HL-60/S4 treated with phorbol 12-myristate 13-acetate at 8.2 ng/mL for 4 days and 3 days (cell line): ENCODE measurements around the gene RFX4.

Experiments
- in situ Hi-C: fragments of 300-500 bp; cut with MboI; formaldehyde crosslinking; loops from 2 replicates; pipeline ENCODE4 v1.15.0; 2022; ENCODE audit warnings: low sequenced_read_pairs

The RFX4 gene

DNA sequence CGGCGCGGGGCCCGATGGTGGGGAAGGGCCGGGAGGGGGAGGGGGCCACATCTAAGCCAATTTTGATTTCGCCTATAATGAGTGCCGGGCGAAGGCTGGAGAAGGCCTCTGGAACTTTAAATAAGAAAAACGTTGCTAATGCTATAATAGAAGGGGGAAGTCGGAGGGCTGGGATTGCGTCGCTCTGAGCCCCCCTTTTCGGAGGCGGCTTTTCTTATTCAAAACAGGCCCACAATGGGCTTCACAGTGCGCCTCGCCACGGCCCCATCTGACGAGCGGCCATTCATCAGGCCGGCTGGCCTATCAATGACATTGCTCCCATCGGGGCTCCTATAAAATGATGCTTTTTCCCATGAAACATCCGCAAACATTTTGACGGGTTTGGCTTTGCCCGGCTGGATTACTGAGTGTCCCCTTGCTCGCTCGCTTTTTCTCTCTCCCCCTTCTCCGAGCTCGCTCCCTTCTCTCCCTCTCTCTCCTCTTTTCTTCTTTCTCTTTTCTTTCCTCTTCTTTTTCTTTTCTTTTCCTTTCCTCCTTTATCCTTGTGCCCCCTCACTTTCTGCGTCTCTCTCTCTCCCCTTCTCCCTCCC, at the start of gene RFX4:
Gene RFX4, plus strand, starts transcription at position 364 of the 590 bp plus-strand sequence. CDS start 317 bp downstream, outside the sequence.
- in situ Hi-C loops, result no loop called here

DNA sequence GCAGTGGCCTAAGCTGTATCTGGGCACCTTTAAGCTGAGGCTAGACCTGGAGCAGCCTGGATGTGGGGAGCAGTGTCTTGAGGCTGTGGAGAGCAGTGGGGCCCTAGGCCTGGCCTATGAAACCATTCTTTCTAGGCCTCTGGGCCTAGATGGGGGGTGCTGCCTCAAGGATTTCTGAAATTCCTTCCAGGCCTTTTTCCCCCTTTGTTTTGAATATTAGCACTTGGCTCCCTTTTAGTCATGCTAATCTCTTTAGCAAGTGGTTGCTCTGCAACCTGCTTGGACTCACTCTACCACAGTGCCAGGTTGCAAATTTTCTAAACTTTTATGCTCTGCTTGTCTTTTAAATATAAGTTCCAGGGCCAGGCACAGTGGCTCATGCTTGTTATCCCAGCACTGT, 41.6 kb upstream of the RFX4 start:
- in situ Hi-C loops, result no loop called here

DNA sequence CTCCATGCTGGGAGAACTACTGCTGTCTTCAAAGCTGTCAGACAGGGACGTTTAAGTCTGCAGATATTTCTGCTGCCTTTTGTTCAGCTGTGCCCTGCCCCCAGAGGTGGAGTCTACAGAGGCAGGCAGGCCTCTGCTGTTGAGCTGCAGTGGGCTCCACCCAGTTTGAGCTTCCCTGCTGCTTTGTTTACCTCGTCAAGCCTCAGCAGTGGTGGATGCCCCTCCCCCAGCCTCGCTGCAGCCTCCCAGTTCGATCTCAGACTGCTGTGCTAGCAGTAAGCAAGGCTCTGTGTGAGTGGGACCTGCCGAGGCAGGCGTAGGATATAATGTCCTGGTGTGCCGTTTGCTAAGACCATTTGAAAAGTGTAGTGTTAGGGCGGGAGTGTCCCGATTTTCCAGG, 31.4 kb upstream of the RFX4 start:
- in situ Hi-C loops, result no loop called here

DNA sequence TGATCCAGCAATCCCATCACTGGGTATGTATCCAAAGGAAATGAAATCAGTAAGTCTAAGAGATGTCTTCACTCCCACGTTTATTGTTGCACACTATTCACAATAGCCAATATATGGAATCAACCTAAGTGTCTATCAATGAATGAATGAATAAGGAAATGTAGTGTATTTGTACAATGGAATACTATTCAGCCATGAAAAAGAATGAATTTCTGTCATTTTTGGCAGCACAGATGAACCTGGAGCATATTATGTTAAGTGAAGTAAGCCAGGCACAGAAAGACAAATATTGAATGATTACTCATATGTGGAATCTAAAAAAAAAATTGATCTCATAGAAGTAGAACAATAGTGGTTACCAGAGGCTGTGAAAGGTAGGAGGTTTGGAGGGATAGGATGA, 30.6 kb upstream of the RFX4 start:
- in situ Hi-C loops, result no loop called here

DNA sequence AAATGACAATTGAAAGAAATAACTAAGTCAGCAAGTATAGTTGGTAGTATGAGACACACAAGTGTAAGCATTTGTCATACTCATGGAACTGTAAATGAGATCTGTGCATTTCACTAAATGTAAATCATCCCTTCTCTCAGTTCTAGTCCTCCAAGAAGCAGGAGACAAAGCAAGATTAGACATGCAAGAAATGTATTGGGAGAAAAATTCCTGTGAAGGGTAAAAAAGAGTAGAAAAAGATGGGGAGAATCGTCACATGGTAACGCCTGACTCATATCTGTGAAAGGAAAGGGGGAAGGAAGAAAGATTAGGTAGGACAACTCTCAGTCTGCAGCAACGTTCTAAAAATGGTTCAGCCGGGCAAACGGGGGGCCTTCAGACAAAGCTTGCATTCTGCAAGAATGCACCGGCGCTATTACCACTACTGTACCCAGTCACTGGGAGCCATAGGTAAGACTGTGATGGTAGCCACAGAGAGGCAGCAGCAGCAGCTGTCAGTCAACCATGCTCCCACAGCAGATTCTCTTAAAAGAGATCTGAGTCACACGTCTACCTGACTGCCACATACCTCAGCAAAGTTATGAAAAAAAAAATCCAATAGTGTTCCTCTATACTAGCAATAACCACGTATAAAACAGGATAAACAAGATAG, 18.0 kb upstream of the RFX4 start:
- in situ Hi-C loops, result no loop called here

DNA sequence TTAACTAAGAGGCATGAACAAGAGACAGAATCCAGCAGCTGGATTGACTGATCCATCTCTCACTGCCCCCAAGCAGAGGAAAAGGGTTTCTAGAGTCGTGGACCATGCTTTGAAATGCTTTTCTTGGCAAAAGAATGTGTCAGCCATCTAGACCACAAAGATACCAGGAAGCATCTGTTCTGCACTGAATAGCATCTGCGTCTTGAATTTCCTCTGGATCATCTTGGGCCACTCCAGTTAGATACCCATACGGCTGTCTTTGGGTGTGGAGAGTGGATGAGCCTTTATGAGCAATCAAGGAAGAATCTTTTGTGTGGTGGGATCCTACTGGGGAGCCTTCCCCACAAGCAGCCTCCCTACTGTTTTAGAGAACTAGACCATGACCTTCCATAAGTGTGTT, 16.0 kb upstream of the RFX4 start:
- in situ Hi-C loops, result no loop called here

DNA sequence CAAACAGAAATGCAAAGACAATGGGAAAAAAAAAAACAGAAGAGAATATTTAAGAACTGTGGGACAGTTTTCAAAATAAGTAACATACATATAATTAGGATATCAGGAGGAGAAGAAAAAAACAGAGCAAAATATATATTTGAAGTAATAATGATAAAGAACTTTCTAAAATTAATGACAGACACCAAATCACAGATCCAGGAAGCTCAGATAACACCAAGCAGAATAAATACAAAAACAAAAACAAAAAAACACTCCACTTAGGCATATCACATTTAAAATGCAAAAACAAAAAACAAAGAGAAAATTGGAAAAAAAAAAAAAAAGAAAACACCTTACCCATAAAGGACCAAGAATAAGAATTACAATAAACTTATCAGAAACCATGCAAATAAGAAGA, 9.6 kb upstream of the RFX4 start:
- in situ Hi-C loops, result no loop called here

DNA sequence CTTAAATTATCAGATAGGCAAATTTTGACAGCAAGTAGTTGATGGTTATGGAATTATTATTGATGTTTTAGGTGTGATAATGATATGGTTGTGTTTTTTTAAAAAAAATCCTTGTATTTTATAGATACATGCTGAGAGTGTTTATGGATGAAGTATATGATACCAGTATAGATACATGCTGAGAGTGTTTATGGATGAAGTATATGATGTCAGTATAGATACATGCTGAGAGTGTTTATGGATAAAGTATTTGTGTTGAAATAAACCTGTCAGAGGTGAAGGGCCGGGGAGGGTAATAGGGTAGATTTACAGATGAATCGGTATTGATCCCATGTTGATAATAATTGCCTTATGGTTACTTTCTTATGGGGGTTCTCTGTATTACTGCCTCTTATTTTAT, 6.0 kb upstream of the RFX4 start:
- in situ Hi-C loops, result no loop called here

DNA sequence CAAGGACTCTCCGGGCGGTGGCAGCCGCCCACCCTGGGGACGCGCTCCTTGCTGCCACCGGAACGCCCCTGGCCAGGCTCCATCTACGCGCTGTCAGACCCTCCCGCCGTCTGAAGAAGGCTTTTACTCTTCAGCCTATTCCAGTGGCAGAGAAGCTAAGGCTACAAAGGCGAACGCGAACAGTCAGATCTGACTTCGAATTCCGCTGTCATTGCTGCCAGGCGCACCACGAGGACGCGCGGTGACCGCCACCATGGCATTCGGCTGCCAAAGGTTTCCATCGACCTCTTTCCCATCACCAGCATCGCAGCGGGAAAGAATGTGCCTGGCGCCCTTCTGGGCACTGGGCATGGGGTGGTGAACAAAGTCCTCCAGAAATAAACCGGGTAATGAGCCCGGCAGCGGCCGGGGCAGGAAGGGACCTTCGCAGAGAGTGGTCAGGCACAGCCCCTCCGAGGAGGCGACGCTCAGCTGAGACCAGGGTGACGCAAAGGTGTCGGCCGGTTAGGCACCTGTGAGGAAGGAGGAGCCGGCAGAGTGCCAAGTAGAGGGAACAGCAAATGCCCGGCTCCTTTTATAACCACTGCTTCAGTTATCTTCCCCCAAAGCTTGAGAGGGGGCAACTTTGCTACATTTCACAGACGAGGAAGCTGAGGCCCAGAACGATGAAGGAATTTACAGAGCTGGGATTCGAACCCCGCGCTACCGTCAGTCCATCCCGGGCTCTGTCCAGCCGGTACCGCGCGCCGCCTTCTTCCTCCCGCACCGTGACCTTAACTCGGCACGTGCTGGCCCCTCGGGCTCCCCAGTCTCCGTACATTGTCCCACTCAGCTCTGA, 1.9 kb upstream of the RFX4 start:
- in situ Hi-C loops, result no loop called here

DNA sequence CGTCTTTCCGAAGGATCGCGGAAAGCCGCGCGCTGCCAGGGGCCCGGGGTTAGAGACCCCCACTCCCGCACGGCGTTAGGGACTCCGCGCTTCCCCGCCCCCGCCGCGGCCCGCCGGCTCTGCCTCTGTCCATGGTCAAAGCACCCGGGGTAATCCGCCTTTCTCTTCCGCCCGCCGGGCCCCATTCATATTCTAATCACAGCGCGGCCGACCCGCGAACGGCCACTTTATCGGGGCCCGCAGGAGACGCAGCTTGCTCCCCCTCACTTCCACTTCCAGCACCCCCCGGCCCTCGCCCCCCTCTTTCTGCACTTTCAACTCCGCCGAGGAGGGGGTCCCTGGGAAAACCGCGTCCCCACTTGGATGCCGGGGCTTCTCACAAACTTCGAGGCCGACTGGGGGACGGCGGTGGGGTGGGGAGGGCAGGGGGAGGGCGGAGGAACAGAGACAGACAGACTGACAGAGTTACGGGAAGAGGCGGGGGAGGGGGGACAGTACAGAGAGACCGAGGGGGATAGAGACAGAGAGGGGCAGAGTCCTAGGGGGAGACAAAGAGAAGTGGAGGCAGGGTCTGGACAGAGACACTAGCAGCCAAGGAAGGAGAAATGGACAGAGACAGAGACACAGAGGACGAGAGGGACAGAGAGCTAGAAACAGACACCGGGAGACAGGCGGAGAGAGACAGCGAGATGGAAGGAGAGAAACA, 1.1 kb upstream of the RFX4 start:
- in situ Hi-C loops, result no loop called here

DNA sequence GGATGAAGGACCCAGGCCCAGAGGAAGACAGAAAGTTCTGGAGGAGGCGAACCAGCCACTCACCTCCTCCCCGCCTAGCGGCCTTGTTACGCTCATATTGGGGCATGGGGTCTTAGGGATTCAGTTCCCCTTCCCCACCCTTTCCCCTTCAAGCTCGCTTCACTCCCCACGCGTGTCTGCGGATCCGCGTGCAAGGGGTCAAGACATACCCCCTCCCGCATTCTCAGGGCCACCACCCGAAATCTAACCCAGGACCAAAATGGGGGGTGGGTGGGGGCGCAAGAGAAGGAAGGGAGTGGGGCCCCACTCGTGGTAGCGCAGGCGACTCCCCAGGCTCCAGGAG, 584 bp upstream of the RFX4 start:
- in situ Hi-C loops, result no loop called here

DNA sequence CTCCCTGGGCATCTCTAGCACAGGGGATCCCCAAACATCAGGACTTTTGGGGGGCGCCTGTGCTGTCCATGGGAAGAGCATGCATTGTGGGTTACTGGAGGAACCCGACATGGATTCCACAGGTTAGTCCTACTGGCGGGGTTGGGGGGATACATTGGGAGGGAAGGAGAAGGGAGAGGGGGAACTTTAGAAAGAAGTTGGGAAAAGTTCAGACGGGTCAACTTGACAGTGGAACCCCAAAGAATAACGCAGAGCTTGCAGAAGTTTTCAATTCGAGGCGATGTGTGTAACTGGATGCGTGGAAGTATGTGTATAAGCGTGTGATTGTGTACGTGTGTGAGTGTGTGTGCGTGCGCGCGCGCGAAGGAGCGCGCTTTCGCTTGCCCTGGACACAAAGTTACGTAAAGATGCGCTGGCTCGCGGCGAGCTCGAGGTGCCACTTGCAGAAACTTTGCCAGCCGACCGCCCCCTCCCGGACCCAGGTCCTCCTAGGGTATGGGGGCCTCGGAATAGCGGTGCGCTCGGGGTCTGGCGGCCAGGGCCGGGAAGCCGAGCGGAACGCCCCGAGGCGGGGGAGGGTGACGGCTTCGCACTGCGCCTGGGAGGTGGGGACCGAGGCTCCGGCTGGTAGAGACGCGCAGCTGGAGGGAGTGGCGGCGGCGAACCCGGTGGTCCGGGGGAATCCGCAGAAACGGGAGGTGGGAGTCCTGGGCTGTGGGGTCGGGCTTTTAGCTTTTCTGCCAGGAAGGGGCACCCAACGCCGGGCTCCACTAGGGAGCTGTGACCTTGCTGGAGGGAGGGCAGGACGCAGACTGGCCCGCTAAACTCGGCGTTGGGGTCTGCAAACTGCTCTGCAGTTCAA, 669 bp downstream of the RFX4 start:
- in situ Hi-C loops, result no loop called here

DNA sequence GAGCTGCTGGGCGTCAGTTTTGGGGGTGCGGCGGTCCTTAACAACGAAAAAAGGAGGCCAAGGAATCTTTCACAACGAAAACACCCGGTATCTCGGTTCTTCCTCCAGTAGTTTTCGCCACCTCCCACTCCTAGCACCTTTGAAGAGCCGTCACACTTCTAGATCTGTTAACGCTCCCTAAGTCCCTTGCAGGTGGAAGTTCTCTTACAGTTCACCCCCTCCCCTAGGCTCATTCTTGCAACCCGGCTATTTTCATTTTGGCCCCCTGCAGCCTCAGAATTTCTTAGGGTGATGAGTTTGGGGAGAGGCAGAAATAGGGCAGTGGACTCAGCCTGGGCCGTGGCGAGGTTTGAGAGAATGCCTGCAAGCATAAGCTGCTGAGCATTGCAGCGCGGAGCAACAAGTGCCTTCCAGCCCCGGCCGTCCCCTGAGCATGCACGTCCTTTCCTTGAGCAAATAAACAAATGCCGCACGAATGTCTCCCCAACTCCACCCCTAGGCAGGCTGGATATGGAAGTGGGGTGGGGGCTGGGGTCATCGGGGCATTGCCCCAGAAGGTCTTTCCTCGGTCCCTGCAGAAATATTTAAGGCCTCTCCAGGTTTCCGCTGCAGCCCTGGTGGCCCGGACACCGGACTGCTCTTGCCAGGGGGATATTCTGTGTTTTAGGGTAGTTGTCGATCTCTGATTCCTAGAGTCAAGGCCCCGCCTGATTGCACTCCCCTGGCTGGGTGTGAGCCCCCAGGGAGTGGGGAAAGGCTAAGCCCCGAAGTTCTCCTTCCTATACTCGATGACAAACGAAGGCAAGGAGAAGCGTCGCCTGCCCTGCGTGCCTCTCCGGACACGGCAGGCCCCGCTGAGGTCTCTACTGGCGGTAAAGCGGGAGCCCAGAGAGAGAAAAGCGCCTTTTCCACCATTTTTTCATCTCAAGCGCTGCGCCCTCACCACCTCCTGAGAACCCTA, 1.6 kb downstream of the RFX4 start:
- in situ Hi-C loops, result no loop called here

DNA sequence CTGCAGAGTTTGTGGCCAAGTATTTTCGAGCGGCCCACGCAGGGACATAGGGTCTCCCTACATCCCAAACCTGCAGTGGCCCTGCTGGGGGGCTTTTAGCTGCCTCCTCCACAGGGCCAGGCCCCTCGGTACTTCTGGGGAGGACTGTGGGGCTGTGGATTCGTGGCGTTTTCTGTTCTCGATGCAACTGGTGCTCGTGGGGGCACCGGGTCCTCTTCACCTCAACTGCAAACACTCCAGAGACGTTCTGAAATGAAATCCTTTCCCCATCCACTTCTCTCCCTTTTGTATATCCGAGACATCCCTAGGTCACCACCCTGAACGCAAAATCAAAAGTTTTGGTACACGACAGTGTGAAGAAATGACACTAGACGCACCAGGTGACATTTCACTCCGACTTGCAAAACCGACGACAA, 2.3 kb downstream of the RFX4 start:
- in situ Hi-C loops, result no loop called here

DNA sequence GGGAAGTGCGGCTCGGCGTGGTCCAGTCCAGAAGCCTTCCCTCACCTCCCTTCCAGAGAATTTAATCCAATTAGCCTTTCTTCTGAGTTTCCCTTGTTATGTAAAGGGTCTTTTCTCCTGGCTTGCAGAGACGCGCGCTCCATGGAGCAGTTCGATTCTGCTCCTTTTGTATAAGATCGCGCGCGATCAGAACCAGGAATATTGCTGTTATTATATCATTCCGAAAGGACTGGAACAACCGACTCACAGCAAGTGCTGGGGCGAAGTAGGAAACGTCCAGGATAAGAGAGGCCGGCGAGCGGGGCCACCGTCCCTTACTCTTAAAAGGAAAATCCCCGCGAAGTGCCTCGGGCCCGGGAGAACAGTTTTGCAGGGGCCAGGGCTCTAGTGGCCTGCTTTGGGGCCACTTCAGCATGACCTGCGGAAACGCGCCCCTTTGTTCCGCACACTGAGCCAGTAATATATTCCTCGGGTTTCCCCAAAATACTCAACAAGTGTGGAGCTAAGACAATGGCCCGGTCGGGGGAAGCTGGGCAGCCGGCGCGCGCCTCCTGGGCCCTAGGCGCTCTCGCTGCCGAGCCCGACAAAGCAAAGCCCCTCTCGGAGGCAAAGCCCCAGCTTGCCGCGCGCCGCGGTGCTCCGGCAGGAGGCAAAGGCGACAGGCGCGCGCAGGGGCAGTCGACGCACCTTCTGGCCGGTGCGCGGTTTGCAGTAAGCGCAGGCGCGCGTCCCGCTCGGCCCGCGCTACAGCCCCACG, 2.9 kb downstream of the RFX4 start:
- in situ Hi-C loops, result no loop called here

DNA sequence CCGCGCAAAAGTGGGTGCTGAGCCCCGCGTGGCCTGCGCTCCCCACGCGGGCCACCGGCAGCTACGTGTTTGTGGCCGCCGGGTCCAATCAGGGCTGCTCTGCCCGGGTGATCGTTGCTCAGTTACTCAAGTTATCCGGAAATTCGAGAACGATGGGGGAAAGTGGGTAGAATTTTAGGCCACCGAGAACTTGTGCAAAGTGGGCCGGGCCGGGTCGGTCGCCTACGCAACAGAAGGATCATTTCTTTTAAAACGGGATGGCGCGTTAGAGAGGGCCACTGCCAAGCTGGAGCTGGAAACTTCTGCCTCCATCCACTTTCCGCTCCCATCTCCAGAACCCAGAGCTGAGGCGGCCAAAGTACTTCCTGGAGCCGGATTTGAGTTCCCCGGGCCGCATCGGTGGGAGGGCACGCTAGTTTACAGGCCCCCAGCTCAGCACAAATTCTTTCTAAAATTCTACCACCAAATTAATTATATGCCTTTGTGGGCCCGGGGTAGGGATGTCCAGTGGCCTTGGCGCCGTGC, 3.5 kb downstream of the RFX4 start:
- in situ Hi-C loops, result no loop called here

DNA sequence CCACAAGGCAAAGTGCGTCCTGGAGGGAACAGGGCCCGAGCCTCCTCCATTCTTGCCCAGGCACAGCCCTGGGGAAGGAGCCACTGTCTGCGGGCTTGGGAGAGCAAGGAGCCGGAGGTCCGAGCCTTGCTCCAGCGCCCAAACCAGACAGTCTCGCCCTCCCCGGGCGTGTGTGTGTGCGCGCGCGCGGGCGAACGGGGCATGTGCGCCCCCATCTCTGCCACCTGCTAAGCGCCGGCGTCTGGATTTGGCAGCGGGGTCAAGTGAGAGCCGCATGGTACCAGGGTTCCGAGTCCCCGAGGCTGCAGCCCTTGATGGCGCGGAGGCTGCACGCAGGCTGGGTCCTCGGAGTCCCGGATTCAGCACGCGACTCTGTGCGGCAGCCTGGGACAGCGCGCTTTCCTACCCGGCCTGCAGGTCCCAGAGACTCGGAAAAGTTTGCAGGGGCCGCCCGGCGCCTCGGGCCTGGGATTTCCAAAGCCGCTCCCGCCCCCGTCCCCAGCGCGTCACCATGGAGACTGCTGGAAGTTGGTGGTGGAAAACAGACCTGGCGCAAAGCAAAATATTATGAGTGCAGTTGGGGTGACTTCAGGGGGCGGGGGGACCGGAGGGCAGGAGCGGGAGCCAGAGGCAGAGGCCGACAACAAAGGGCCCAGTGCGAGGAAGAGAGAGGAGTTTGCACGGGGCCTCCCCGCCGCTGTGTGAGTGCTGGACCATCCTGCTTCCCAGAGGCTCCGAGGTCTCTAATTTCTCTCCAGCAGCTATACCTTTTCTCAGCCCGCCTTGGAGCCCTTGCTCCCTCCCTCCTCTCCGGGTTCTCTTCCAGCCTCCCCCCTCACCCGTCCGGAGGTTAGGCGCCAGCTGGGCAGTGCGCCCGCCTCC, 4.2 kb downstream of the RFX4 start:
- in situ Hi-C loops, result no loop called here

DNA sequence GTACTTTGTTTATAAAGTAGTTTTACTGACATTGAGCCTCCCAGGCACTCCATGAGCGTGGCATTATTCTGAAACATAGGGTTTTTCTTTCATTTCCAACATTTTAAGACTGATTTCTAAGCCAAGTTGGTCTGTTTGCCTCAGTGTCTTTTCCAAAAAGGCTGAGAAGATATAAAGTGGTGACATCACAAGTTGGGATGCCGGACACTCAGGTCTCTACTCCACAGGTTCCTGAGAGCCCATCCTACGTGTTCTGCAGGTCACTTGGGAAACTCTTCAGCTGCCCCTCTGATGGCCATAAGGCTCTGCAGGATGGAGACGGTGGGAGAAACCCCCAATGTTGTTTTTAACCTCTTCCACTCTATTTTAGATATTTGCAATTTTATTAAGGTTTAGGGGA, 6.0 kb downstream of the RFX4 start:
- in situ Hi-C loops, result no loop called here
